Ishikawa (cell line): Measurements from ENCODE around the gene RFX5.

Experiments used
- CEBPB ChIP-seq: IDR thresholded peaks from 2 replicates; pipeline ENCODE4 v1.6.1; 2012
- CREB1 ChIP-seq: IDR thresholded peaks from 2 replicates; pipeline ENCODE4 v1.6.1; 2012; ENCODE audit warnings: low read depth
- FOXM1 ChIP-seq: IDR thresholded peaks from 2 replicates; pipeline ENCODE4 v1.6.1; 2012; ENCODE audit warnings: low read depth, borderline replicate concordance
- MAX ChIP-seq: IDR thresholded peaks from 2 replicates; pipeline ENCODE4 v1.6.1; 2012
- NFIC ChIP-seq: IDR thresholded peaks from 2 replicates; pipeline ENCODE4 v1.6.1; 2012
- RAD21 ChIP-seq: IDR thresholded peaks from 2 replicates; pipeline ENCODE4 v1.6.1; 2012; ENCODE audit warnings: low read depth
- TAF1 ChIP-seq: IDR thresholded peaks from 2 replicates; pipeline ENCODE4 v1.6.1; 2012; ENCODE audit warnings: low read depth, mild to moderate bottlenecking
- YY1 ChIP-seq: IDR thresholded peaks from 2 replicates; pipeline ENCODE4 v1.6.1; 2012; ENCODE audit warnings: low read depth
- ZBTB7A ChIP-seq: IDR thresholded peaks from 2 replicates; pipeline ENCODE4 v1.6.1; 2012; ENCODE audit warnings: low read depth
- TF ChIP-seq, protein P1 (sequence below): IDR thresholded peaks from 2 replicates; pipeline ENCODE4 v1.6.1; 2012; ENCODE audit warnings: low read depth, mild to moderate bottlenecking
- TF ChIP-seq, protein P2 (sequence below): IDR thresholded peaks from 2 replicates; pipeline ENCODE4 v1.6.1; 2012

DNA sequence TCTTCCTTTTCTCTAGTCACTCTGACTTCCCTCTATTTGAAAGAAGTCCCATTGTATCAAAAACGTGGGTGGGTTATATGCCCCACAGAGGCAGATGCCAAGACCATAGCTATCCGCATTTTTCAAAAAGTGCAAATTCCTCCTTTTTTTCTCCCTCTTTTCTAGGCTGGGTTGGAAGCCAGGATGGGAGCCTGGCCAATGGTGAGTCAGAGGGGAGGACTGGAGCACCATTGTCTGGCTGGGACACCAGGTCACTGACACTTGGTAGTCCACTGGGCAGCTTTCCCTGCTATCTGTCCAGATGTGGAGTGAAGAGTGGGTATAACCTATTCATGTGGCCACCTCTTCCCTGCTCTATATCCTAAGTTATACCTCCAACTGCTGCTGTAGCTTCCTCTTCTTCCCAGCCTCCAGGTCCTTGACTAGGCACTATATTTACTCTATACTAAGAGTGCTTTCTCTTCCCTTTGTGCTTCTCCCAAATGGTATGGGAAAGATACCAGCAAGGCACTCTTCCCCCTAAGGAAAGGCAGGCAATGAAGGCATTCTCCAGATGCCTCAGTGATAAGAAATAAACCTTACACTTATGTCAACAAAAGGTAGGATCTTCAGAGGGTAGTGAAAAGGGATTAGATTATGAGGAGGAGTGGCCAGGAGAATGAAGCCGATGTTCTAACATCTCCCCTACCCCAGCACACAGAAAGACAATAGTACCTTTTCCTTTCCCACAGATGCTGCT, 32.7 kb downstream of the RFX5 start:
- TF ChIP-seq, protein P1, sequence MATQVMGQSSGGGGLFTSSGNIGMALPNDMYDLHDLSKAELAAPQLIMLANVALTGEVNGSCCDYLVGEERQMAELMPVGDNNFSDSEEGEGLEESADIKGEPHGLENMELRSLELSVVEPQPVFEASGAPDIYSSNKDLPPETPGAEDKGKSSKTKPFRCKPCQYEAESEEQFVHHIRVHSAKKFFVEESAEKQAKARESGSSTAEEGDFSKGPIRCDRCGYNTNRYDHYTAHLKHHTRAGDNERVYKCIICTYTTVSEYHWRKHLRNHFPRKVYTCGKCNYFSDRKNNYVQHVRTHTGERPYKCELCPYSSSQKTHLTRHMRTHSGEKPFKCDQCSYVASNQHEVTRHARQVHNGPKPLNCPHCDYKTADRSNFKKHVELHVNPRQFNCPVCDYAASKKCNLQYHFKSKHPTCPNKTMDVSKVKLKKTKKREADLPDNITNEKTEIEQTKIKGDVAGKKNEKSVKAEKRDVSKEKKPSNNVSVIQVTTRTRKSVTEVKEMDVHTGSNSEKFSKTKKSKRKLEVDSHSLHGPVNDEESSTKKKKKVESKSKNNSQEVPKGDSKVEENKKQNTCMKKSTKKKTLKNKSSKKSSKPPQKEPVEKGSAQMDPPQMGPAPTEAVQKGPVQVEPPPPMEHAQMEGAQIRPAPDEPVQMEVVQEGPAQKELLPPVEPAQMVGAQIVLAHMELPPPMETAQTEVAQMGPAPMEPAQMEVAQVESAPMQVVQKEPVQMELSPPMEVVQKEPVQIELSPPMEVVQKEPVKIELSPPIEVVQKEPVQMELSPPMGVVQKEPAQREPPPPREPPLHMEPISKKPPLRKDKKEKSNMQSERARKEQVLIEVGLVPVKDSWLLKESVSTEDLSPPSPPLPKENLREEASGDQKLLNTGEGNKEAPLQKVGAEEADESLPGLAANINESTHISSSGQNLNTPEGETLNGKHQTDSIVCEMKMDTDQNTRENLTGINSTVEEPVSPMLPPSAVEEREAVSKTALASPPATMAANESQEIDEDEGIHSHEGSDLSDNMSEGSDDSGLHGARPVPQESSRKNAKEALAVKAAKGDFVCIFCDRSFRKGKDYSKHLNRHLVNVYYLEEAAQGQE: no peak
- no peak for TF ChIP-seq YY1
- TF ChIP-seq NFIC: peak; percentile 84
- no peak for TF ChIP-seq TAF1
- TF ChIP-seq, protein P2, sequence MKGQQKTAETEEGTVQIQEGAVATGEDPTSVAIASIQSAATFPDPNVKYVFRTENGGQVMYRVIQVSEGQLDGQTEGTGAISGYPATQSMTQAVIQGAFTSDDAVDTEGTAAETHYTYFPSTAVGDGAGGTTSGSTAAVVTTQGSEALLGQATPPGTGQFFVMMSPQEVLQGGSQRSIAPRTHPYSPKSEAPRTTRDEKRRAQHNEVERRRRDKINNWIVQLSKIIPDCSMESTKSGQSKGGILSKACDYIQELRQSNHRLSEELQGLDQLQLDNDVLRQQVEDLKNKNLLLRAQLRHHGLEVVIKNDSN: no peak
- TF ChIP-seq MAX: no peak
- TF ChIP-seq ZBTB7A: no peak
- TF ChIP-seq RAD21: peak; percentile 6; the same call in 1 of the 2 replicates
- TF ChIP-seq CREB1: no peak
- peak; percentile 88 for TF ChIP-seq FOXM1
- no peak for TF ChIP-seq CEBPB
